H1 (cell line): ENCODE results near the gene ATP6V0A4.

Experiments
- JUN ChIP-seq: IDR thresholded peaks from 2 replicates; pipeline ENCODE4 v1.6.1; 2011; ENCODE audit warnings: low read depth, mild to moderate bottlenecking, improper control_type of control experiment, low read length
- KDM1A ChIP-seq: fragments of 200-600, 300-600 bp; sonication (generic); IDR thresholded peaks from 2 replicates; pipeline ENCODE4 v1.7.1; 2016; ENCODE audit warnings: mild to moderate bottlenecking, low read length, borderline replicate concordance
- POLR2A ChIP-seq, 2 experiments: IDR thresholded peaks; 1 replicate in 1 of 2; 2 replicates in 1 of 2; pipeline ENCODE4 v1.6.1; 2011; ENCODE audit warnings: low read depth in 2 of 2, low read length in 2 of 2, mild to moderate bottlenecking in 2 of 2; ENCODE audit errors: control extremely low read depth in 1 of 2
- POLR2AphosphoS5 ChIP-seq: IDR thresholded peaks from 2 replicates; pipeline ENCODE4 v1.6.1; 2011; ENCODE audit warnings: low read depth, low read length
- POU5F1 ChIP-seq: IDR thresholded peaks from 2 replicates; pipeline ENCODE4 v1.6.1; 2011; ENCODE audit warnings: low read depth, mild to moderate bottlenecking, low read length, moderate library complexity
- RAD21 ChIP-seq, 2 experiments: IDR thresholded peaks in 1 of 2; conservative IDR thresholded peaks in 1 of 2; 2 replicates each; pipeline ENCODE4 v1.6.1; 2011; ENCODE audit warnings: low read depth in 2 of 2, low read length in 2 of 2, improper control_type of control experiment in 1 of 2, inconsistent platforms in 1 of 2, mild to moderate bottlenecking in 1 of 2, moderate library complexity in 1 of 2
- RBBP5 ChIP-seq: IDR thresholded peaks from 2 replicates; pipeline ENCODE4 v1.7.1; 2012; ENCODE audit warnings: low read depth, mild to moderate bottlenecking, inconsistent platforms, low read length, moderate library complexity, borderline replicate concordance
- RFX5 ChIP-seq: IDR thresholded peaks from 2 replicates; pipeline ENCODE4 v1.6.1; 2011; ENCODE audit warnings: low read depth, low read length, improper control_type of control experiment, borderline replicate concordance
- SP1 ChIP-seq: IDR thresholded peaks from 2 replicates; pipeline ENCODE4 v1.6.1; 2011; ENCODE audit warnings: low read depth, low read length
- SUZ12 ChIP-seq: fragments of 200-600 bp; sonication (generic); IDR thresholded peaks from 2 replicates; pipeline ENCODE4 v1.6.1; 2012; ENCODE audit warnings: mild to moderate bottlenecking, inconsistent platforms, low read length, moderate library complexity, mixed read lengths
- TAF1 ChIP-seq: IDR thresholded peaks from 2 replicates; pipeline ENCODE4 v1.6.1; 2011; ENCODE audit warnings: mild to moderate bottlenecking, low read depth, low read length
- TF ChIP-seq, protein P1 (sequence below), 3 experiments: IDR thresholded peaks; 1 replicate in 2 of 3; 2 replicates in 1 of 3; pipeline versions ENCODE4 v1.5.1 to v1.6.1; 2011; ENCODE audit warnings: low read length in 3 of 3, mild to moderate bottlenecking in 3 of 3, inconsistent platforms in 2 of 3, low read depth in 1 of 3, moderate library complexity in 1 of 3; ENCODE audit not compliant: insufficient read depth in 1 of 3; ENCODE audit errors: control extremely low read depth in 1 of 3

- TF ChIP-seq JUN, result no peak
- no peak for TF ChIP-seq SUZ12
- no peak for TF ChIP-seq POLR2AphosphoS5
- no peak for TF ChIP-seq POLR2A (IDR thresholded peaks at IDR 0.05; ENCODE audit: control extremely low read depth in 1 of 2, low read depth in 2 of 2, low read length in 2 of 2)
- no peak for TF ChIP-seq RFX5
- no peak for TF ChIP-seq SP1
- TF ChIP-seq POU5F1, result no peak
- TF ChIP-seq, protein P1, sequence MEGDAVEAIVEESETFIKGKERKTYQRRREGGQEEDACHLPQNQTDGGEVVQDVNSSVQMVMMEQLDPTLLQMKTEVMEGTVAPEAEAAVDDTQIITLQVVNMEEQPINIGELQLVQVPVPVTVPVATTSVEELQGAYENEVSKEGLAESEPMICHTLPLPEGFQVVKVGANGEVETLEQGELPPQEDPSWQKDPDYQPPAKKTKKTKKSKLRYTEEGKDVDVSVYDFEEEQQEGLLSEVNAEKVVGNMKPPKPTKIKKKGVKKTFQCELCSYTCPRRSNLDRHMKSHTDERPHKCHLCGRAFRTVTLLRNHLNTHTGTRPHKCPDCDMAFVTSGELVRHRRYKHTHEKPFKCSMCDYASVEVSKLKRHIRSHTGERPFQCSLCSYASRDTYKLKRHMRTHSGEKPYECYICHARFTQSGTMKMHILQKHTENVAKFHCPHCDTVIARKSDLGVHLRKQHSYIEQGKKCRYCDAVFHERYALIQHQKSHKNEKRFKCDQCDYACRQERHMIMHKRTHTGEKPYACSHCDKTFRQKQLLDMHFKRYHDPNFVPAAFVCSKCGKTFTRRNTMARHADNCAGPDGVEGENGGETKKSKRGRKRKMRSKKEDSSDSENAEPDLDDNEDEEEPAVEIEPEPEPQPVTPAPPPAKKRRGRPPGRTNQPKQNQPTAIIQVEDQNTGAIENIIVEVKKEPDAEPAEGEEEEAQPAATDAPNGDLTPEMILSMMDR (IDR thresholded peaks at IDR 0.05; ENCODE audit: control extremely low read depth in 1 of 3, insufficient read depth in 1 of 3, low read depth in 1 of 3, low read length in 3 of 3), result no peak
- no peak for TF ChIP-seq KDM1A
- no peak for TF ChIP-seq RAD21 (IDR thresholded peaks at IDR 0.05 in 1 of 2, conservative IDR thresholded peaks at IDR 0.05 in 1 of 2; ENCODE audit: low read depth in 2 of 2, low read length in 2 of 2)
- no peak for TF ChIP-seq RBBP5
- no peak for TF ChIP-seq TAF1
Observed at GRCh38 chr7:138809346-138809745, 11.3 kb upstream of the ATP6V0A4 start.
